Measurements from ENCODE around the gene GMIP.
A peak's percentile ranks its signal among the peaks of the same experiment; 100 is the strongest.
"Not testable (repeated sequence)": the region's sequence is repeated elsewhere in the genome, so short reads cannot be mapped to it uniquely, and the experiment has no call there.

GMIP gene, protein sequence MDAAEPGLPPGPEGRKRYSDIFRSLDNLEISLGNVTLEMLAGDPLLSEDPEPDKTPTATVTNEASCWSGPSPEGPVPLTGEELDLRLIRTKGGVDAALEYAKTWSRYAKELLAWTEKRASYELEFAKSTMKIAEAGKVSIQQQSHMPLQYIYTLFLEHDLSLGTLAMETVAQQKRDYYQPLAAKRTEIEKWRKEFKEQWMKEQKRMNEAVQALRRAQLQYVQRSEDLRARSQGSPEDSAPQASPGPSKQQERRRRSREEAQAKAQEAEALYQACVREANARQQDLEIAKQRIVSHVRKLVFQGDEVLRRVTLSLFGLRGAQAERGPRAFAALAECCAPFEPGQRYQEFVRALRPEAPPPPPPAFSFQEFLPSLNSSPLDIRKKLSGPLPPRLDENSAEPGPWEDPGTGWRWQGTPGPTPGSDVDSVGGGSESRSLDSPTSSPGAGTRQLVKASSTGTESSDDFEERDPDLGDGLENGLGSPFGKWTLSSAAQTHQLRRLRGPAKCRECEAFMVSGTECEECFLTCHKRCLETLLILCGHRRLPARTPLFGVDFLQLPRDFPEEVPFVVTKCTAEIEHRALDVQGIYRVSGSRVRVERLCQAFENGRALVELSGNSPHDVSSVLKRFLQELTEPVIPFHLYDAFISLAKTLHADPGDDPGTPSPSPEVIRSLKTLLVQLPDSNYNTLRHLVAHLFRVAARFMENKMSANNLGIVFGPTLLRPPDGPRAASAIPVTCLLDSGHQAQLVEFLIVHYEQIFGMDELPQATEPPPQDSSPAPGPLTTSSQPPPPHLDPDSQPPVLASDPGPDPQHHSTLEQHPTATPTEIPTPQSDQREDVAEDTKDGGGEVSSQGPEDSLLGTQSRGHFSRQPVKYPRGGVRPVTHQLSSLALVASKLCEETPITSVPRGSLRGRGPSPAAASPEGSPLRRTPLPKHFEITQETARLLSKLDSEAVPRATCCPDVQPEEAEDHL

DNA sequence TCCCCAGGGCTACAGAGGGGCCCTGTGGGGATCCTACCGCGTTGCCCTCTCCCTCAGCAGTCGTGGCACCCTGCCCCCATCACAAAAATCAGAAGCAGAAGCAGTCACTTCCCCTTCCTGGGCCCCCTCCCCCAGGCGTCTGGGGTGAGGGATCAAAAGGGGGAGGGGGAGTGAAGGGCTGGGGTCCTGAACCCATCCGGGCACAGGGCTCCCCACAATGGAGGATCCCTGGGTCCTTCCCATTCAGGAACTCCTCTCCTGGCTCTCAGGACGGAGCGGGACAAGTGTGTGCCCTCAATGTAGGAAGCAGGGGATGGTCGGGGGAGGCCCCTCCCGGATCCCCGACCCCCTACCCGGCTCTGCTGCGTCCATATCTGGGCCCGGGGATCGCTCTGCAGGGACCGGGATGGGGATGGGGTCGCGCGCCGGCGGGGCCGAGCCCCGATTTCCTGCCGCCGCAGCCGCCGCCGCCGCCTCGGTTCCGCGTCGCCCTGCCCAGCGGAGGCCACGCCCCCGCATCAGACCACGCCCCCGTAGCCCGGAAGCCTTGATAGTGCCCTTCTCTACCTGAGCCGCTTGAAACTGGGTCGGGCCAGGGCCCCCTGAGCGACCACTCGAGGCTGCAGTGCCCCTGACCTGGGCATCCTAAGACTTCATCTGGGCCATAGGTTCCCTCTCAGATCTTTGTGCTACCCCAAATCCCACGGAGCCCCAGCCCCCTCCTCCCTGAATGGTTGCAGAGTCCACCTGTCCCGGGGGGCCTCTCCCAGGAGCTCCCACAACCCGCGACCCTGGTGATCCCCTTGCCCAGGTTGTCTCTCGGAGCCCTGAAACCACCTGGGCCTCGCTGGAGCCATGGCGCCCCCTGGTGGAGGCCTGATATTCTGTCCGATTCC is at the start of gene GMIP:
Gene GMIP (minus strand): TSS at position 500 of the 896 bp plus-strand sequence. CDS start 128 bp downstream, at position 372.
- DNase-seq (ENCODE audit: low spot score), result peak; percentile 86

DNA sequence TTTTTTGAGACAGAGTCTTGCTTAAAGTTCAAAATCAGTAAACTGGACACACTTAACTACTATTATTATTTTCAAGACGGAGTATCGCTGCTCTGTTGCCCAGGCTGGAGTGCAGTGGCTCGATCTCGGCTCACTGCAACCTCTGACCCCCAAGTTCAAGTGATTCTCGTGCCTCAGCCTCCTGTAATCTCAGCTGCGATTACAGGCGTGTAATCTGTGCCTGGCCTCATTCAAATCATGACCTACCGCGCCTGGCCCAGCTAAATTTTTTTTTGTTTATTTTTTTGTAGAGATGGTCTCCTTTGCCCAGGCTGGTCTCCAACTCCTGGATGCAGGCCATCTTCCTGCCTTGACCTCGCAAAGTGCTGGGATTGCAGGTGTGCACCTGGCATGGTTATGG is 48.2 kb upstream of the GMIP start:
- DNase-seq (ENCODE audit: low spot score), result no peak

DNA sequence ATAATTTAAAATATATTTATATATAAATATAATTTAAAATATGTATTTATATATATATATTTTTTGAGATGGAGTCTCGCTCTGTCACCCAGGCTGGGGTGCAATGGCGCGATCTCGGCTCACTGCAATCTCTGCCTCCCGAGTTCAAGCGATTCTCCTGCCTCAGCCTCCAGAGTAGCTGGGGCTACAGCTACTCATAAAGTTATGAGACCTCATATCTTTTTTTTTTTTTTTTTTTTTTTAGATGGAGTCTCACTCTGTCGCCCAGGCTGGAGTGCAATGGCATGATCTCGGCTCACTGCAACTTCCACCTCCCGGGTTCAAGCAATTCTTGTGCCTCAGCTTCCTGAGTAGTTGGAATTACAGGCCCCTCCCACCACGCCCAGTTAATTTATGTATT is 45.6 kb upstream of the GMIP start:
- not testable (repeated sequence) for DNase-seq (ENCODE audit: low spot score)

DNA sequence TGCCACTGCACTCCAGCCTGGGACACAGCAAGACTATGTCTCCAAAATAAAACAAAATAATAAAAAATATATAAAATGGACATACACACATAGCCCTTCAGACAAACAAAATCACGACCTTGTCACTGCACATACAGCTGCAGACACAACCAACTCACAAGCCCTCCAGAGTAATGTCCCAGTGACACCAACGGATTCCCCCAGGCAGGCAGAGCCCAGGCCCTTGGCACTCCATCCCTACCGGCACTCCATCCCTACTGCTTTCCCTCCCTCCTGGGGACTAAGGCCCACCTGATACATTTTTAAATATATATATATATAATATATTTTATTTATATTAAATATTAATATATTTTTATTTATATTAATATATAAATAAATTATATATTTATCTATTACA is 43.6 kb upstream of the GMIP start:
- DNase-seq (ENCODE audit: low spot score), result no peak

DNA sequence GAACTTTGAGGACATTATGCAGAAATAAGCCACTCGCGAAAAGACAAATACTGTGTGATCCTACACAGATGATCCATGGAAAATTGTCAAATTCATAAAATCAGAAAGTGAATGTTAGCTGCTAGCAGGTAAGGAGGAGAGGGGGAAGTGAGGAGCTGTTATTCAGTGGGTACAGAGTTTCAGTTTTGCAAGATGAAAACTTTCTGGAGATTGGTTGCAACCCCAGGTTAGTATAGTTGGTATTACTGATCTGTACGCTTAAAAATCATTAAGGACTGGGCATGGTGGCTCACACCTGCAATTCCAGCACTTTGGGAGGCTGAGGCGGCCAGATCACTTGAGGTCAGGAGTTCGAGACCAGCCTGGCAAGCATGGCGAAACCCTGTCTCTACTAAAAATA is 43.1 kb upstream of the GMIP start:
- DNase-seq (ENCODE audit: low spot score), result no peak

DNA sequence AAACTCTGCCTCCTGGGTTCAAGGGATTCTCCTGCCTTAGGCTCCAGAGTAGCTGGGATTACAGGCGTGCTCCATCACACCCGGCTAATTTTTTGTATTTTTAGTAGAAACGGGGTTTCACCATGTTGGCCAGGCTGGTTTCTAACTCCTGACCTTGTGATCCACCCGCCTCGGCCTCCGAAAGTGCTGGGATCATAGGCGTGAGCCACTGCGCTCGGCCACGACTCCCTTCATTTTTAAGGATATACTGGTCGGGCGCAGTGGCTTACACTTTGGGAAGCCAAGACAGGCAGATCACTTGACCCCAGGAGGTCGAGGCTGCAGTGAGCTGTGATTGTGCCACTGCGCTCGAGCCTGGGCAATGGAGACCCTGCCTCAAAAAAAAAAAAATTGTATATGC is 42.7 kb upstream of the GMIP start:
- DNase-seq (ENCODE audit: low spot score), result not testable (repeated sequence)

DNA sequence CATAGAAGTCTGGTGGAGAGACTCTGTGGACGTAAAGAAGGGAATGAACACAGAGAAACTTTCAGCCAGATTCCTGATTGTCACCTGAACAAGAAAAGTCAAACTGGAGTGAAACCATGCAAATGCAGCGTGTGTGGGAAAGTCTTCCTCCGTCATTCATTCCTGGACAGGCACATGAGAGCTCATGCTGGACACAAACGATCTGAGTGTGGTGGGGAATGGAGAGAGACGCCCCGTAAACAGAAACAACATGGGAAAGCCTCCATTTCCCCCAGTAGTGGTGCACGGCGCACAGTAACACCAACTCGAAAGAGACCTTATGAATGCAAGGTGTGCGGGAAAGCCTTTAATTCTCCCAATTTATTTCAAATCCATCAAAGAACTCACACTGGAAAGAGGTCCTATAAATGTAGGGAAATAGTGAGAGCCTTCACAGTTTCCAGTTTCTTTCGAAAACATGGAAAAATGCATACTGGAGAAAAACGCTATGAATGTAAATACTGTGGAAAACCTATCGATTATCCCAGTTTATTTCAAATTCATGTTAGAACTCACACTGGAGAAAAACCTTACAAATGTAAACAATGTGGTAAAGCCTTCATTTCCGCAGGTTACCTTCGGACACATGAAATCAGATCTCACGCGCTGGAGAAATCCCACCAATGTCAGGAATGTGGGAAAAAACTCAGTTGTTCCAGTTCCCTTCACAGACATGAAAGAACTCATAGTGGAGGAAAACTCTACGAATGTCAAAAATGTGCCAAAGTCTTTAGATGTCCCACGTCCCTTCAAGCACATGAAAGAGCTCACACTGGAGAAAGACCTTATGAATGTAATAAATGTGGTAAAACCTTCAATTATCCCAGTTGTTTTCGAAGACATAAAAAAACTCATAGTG is 36.0 kb upstream of the GMIP start:
- DNase-seq (ENCODE audit: low spot score), result no peak

DNA sequence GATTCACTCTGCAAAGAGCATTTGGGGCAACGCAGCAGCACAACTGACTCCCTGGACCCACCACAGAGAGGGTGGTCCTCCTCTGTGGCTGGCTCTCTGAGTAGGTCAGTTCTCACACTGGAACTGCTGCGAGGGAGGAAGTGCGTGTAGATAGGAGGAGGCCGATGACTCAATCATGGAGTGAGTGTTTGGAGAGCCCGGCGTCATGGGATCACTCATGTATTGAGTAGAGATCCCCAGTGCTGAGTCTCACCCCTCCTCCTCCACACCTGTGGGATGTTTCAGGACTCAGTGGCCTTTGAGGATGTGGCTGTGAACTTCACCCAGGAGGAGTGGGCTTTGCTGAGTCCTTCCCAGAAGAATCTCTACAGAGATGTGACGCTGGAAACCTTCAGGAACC is 34.1 kb upstream of the GMIP start:
- no peak for DNase-seq (ENCODE audit: low spot score)

DNA sequence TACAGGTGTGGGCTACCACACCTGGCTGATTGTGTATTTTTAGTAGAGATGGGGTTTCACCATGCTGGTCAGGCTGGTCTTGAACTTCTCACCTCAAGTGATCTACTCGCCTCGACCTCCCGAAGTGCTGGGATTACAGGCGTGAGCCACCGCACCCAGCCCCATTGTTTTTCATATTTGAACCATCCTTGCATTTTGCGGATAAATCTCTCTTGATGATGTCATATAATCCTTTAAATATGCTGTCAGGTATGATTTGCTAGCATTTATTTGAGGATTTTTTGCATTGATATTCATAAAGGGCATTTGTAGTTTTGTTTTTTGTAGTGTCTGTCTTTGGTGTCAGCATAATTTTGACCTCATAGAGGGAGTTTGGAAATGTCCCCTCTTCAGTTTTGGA is 30.9 kb upstream of the GMIP start:
- no peak for DNase-seq (ENCODE audit: low spot score)

DNA sequence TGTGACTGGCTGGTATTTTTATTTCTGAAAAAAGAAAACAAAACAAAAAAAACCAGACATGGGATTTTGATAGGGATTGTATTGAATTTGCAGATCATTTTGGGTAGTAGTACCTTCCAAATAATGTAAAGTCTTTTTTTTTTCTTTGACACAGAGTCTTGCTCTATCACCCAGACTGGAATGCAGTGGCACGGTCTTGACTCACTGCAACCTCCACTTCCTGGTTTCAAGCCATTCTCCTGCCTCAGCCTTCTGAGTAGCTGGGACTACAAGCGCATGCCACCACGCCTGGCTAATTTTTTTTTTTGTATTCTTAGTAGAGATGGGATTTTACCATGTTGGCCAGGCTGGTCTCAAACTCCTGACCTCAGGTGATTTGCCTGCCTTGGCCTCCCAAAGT is 29.4 kb upstream of the GMIP start:
- no peak for DNase-seq (ENCODE audit: low spot score)

DNA sequence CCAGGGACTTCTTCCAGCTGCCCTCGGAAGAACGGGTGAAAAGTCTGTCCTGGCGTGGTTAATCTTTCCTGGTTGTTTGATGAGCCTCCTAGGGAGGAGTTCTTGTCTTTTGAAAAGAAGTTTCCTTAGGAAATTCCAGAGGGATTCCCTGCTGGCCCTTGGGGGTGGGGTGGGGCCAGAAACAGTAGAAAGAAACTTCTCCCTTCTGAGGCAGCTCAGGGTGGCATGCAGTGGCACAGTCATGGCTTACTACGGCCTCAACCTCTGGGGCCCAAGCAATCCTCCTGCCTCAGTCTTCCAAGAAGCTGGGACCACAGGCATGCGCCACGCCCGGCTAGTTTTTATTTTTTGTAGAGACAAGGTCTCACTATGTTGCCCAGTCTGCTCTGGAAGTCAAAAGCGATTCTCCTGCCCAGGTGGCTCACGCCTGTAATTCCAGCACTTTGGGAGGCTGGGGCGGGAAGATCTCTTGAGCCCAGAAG is 26.7 kb upstream of the GMIP start:
- no peak for DNase-seq (ENCODE audit: low spot score)

DNA sequence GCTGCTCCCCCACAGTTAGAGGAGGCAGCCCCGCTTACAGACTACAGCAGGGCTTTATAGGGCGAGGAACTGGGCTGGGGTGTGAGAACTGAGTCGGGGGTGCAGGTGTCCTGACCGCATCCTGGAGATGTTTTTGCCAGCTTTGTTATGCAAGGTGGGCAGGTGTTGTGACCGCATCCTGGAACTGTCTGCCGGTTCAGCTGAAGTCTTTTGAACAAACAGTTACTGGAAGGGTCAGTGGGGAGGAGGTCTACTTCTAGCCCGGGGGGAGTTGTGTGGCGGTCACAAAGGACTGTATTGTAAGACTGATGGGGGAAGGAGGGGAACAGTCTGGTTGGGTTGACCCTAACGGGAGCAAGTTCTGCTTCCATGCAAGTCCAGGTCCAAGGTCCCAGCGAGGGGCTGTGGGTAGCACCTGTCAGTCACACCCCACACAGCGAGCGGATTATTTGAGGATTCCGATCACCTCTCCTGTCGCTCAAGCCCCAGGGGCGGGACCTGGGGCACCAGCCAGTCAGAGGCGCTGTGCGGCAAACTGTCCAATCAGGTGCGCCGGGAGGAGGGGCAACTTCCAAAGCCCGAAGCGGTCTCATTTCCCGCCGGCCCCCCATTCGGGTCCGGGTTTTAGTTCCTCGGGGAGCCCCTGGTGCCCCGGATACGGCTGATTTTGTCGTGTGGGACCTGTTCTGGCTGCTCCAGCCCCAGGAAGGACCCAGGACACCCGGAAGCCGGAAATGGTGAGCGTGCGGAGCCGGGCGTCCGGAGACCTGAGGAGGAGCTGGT is 25.0 kb upstream of the GMIP start, which contains the start of gene ZNF101:
Gene ZNF101 (plus strand): TSS at position 610 of the 783 bp plus-strand sequence. CDS start 125 bp downstream, at position 735.
- DNase-seq (ENCODE audit: low spot score), result peak; percentile 95

DNA sequence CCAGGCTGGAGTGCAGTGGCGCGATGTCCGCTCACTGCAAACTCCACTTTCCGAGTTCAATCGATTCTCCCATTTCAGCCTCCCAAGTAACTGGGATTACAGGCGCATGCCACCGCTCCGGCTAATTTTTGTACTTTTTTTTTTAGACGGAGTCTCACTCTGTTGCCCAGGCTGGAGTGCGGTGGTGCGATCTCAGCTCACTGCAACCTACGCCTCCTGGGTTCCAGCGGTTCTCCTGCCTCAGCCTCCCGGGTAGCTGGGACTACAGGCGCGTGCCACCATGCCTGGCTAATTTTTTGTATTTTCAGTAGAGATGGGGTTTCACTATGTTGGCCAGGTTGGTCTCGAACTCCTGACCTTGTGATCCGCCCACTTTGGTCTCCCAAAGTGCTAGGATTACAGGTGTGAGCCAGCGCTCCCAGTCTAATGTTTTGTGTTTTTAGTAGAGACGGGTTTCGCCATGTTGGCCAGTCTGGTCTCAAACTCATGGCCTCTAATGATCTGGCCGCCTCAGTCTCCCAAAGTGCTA is 22.0 kb upstream of the GMIP start:
- not testable (repeated sequence) for DNase-seq (ENCODE audit: low spot score)

DNA sequence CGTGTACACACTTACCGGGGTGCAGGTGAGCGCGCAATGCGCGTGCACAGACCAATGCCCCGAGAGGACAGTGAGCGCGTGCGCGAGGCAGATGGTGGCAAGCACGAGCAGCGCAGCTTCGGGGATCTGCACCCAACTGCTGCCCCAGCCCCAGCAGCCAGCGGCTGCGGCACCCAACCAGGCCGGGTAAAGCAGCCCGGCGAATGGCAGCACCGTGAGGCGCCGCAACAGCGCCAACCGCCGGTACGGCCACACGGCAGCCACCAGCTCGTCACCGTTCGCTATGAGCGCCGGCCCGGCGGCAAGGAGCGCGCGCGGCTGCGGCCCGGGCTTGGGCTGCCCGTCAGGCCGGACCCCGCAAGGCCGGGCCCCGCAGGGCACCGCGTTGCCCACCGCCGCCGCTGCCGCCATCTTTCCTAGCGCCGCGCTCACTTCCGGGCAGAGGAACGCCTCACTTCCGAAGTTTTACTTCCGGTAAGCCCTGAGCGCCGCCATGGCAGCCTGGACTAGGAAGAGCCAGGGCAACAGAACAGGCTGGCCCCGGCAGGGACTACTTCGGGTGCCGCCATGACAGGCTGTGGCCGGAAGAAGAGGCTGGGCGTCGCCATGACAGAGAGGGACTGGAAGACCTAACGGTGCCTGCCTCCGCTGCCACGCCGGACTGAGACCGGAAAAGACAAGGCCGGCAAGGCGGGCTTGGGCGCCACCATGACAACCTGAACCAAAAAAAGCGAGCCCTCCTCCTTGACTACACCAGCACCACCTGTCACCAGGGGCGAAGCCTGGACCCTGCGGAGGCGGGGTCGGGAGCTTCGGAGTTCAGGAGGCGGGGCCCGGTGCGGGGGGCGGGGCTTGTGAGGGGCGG is 20.0 kb upstream of the GMIP start, which contains the start of gene ATP13A1:
Gene ATP13A1 (minus strand): TSS at position 421 of the 865 bp plus-strand sequence. CDS start 10 bp downstream, at position 411.
- DNase-seq (ENCODE audit: low spot score), result peak; percentile 95

DNA sequence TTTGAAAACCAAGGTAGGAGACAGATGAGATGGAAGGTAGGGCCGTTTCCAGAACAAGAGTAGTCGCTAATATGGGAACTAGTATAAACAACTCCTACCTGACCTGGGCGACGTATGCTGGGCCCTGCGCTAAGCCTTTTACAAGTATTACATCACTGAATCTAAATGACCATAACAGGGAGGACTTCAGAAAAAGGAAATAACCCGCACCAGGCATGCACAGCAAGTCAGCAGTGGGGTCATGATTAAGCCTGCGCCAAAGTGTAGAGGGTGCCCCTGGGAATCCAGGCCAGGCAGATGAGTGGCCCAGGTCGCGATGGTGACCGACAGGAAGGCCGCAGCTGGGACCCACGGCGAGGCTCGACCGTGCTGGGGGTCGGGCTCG is 19.4 kb upstream of the GMIP start:
- DNase-seq (ENCODE audit: low spot score), result no peak

DNA sequence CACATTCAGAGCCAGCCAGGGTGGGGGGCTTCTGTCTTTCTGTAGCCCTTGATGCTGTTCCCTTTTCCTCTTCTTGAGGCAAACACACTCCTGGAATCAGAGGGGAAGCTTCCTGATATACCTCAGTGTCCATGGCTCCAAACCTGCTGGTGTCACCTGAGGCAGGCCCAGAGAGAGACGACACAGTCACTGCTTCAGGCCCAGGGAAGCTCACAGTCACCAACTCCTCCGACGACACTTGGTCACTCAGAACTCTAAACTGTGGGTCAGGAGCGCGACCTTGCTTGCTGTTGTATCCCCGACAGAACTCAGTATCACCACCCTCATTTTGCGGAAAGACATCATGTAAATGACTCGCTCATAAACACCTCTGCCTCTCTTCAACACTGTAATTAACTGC is 18.9 kb upstream of the GMIP start:
- no peak for DNase-seq (ENCODE audit: low spot score)

DNA sequence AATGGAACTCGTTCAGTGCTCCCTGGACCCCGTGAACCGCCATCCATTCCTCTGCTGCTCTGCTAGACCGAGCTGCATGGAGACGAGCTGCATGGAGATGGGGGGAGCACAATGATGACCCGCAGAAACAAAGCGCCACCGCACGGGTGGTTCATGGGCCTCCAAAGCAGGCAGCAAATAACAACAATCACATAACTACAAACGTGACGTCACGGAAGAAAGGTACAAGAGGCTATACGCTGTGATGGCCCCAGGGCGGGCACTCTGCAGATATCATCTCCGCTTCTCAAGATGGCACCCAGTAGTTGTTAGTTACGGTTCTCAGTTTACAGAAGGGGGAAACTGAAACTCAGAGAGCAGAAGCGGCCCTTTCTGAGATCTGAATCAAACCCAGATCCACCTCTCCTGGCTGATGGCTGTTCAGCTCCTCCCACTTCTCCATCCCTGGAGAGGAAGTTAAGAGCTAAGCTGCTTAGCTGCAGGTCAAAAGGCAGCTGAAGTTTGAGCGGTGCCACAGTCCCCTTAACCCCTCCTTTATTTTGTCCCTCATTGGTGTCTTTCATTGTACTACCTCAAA is 18.3 kb upstream of the GMIP start:
- DNase-seq (ENCODE audit: low spot score), result no peak

DNA sequence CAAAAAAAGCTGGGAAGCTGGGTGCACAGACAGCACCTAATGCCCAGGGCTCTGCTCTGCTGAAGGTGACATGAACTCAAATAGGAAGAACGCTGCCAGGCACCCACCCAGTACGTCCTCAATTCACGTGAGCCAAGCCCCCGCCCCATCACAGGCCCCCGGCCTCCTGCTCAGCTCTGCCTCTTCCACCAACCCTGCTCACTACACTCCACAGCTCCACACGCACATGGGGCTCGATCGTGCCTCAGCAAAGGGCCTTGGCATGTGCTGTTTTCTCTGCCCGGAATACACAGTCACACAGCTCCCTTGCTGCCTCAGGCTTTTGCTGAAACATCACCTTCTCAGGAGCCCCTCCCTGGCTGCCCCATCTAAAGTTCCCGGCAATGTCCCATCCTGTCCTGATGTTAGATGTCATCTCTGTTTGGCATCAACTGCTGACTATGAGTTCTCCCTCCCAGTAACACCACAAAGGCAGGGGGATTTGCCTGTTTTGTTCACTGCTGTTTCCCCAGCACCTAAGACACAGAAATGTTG is 17.8 kb upstream of the GMIP start:
- DNase-seq (ENCODE audit: low spot score), result no peak
